Mesenchymal stem cell (in vitro differentiated cells and primary cell): Measurements from ENCODE around the gene MC1R.
"Not testable (repeated sequence)": the region's sequence is repeated elsewhere in the genome, so short reads cannot be mapped to it uniquely, and the experiment has no call there.

ENCODE experiments used
- DNase-seq: peaks from one replicate; pipeline ENCODE4 v3.0.0-alpha.2; 2013
- H2AFZ ChIP-seq: one replicate; pipeline ENCODE4 v1.6.1; 2013; ENCODE audit warnings: low read depth, mild to moderate bottlenecking, control low read depth, inconsistent platforms, low read length, moderate library complexity
- H2AK5ac ChIP-seq: 2 replicates; pipeline ENCODE4 v1.6.1; 2013; ENCODE audit warnings: low read length, moderate library complexity, mild to moderate bottlenecking, inconsistent platforms; ENCODE audit not compliant: severe bottlenecking
- H2BK120ac ChIP-seq: one replicate; pipeline ENCODE4 v1.6.1; 2013; ENCODE audit warnings: low read depth, mild to moderate bottlenecking, inconsistent platforms, low read length, moderate library complexity
- H2BK12ac ChIP-seq, 2 experiments: one replicate each; pipeline ENCODE4 v1.6.1; 2013; ENCODE audit warnings: inconsistent platforms in 2 of 2, low read length in 2 of 2, mild to moderate bottlenecking in 2 of 2, moderate library complexity in 2 of 2, control low read depth in 1 of 2
- H2BK15ac ChIP-seq: one replicate; pipeline ENCODE4 v1.6.1; 2013; ENCODE audit warnings: mild to moderate bottlenecking, low read depth, inconsistent platforms; ENCODE audit not compliant: poor library complexity, severe bottlenecking
- H2BK5ac ChIP-seq: 2 replicates; pipeline ENCODE4 v1.6.1; 2013; ENCODE audit warnings: low read depth, mild to moderate bottlenecking, low read length, control low read depth, inconsistent platforms; ENCODE audit not compliant: poor library complexity, severe bottlenecking
- H3K14ac ChIP-seq, 2 experiments: one replicate each; pipeline ENCODE4 v1.6.1; 2013; ENCODE audit warnings: inconsistent platforms in 2 of 2, low read length in 2 of 2, control low read depth in 1 of 2, mild to moderate bottlenecking in 1 of 2, moderate library complexity in 1 of 2
- H3K18ac ChIP-seq, 2 experiments: one replicate each; pipeline ENCODE4 v1.6.1; 2013; ENCODE audit warnings: inconsistent platforms in 2 of 2, low read length in 2 of 2, control low read depth in 1 of 2, low read depth in 1 of 2, mild to moderate bottlenecking in 1 of 2
- H3K23ac ChIP-seq, 2 experiments: one replicate each; pipeline ENCODE4 v1.6.1; 2013; ENCODE audit warnings: inconsistent platforms in 2 of 2, low read length in 2 of 2, mild to moderate bottlenecking in 2 of 2, moderate library complexity in 2 of 2, control low read depth in 1 of 2
- H3K27ac ChIP-seq: 2 replicates; pipeline ENCODE4 v1.5.1; 2013; ENCODE audit warnings: mild to moderate bottlenecking, moderate library complexity, low read length, control low read depth, inconsistent platforms; ENCODE audit not compliant: poor library complexity, severe bottlenecking
- H3K27me3 ChIP-seq, 2 experiments: 2 replicates each; pipeline versions ENCODE4 v1.6.1 to v1.7.0; 2013; ENCODE audit warnings: low read length in 2 of 2, mild to moderate bottlenecking in 2 of 2, moderate library complexity in 2 of 2, control low read depth in 1 of 2, inconsistent platforms in 1 of 2; ENCODE audit not compliant: control insufficient read depth in 1 of 2, insufficient read depth in 1 of 2
- H3K36me3 ChIP-seq, 2 experiments: 2 replicates each; pipeline versions ENCODE4 v1.6.1 to v1.7.0; 2013; ENCODE audit warnings: low read length in 2 of 2, control low read depth in 1 of 2, inconsistent platforms in 1 of 2, low read depth in 1 of 2, mild to moderate bottlenecking in 1 of 2; ENCODE audit not compliant: insufficient read depth in 2 of 2, control insufficient read depth in 1 of 2
- H3K4ac ChIP-seq, 2 experiments: one replicate each; pipeline ENCODE4 v1.6.1; 2013; ENCODE audit warnings: inconsistent platforms in 2 of 2, low read length in 2 of 2, mild to moderate bottlenecking in 2 of 2, moderate library complexity in 2 of 2, control low read depth in 1 of 2, low read depth in 1 of 2
- H3K4me1 ChIP-seq: 2 replicates; pipeline ENCODE4 v1.6.1; 2013; ENCODE audit warnings: low read depth, low read length, control low read depth; ENCODE audit not compliant: control insufficient read depth, insufficient read depth
- H3K4me2 ChIP-seq: 2 replicates; pipeline ENCODE4 v1.6.1; 2013; ENCODE audit warnings: low read length, mild to moderate bottlenecking, inconsistent platforms; ENCODE audit not compliant: poor library complexity, severe bottlenecking
- H3K4me3 ChIP-seq, 2 experiments: 2 replicates each; pipeline versions ENCODE4 v1.5.1 to v1.7.0; 2013; ENCODE audit warnings: low read length in 2 of 2, mild to moderate bottlenecking in 2 of 2, control low read depth in 1 of 2, low read depth in 1 of 2; ENCODE audit not compliant: insufficient read depth in 1 of 2
- H3K79me1 ChIP-seq: replicated peaks from 2 replicates; pipeline ENCODE4 v1.6.1; 2013; ENCODE audit warnings: mild to moderate bottlenecking, control low read depth, low read length, inconsistent platforms; ENCODE audit not compliant: poor library complexity, severe bottlenecking
- H3K9ac ChIP-seq: 2 replicates; pipeline ENCODE4 v1.7.0; 2013; ENCODE audit warnings: mild to moderate bottlenecking, low read length, moderate library complexity
- H3K9me3 ChIP-seq: 2 replicates; pipeline ENCODE4 v1.7.0; 2013; ENCODE audit warnings: mild to moderate bottlenecking, low read length; ENCODE audit not compliant: control insufficient read depth
- H4K8ac ChIP-seq: one replicate; pipeline ENCODE4 v1.6.1; 2013; ENCODE audit warnings: inconsistent platforms, mild to moderate bottlenecking, low read length, moderate library complexity
- H4K91ac ChIP-seq: one replicate; pipeline ENCODE4 v1.6.1; 2013; ENCODE audit warnings: mild to moderate bottlenecking, low read length, inconsistent platforms
- WGBS: methylation state at CpG from one replicate; pipeline ENCODE4 v1.1.7; 2013; ENCODE audit warnings: mixed read lengths; 5-methylcytosine and 5-hydroxymethylcytosine counted together

MC1R gene

GRCh38 chr16:89934019-89934418, 15.4 kb downstream of the MC1R start:
- not testable (repeated sequence) for H2BK5ac ChIP-seq, H2BK120ac ChIP-seq, H2AFZ ChIP-seq, H3K4me3 ChIP-seq, H3K18ac ChIP-seq, H3K14ac ChIP-seq, H2BK15ac ChIP-seq, H3K27me3 ChIP-seq, H3K23ac ChIP-seq, H4K91ac ChIP-seq, DNase-seq, H3K4me2 ChIP-seq, H3K9ac ChIP-seq, H2BK12ac ChIP-seq, H3K4ac ChIP-seq, H3K27ac ChIP-seq, H3K9me3 ChIP-seq, H2AK5ac ChIP-seq, H3K4me1 ChIP-seq, H4K8ac ChIP-seq
- Histone ChIP-seq H3K36me3 (peaks cover 75 to 81% of the 10 kb centered on the region in 2 experiments), H3K79me1 (peaks cover 22% of the 10 kb centered on the region)
- 99% methylated on average over 24 of the region's 29 CpGs for WGBS

DNA sequence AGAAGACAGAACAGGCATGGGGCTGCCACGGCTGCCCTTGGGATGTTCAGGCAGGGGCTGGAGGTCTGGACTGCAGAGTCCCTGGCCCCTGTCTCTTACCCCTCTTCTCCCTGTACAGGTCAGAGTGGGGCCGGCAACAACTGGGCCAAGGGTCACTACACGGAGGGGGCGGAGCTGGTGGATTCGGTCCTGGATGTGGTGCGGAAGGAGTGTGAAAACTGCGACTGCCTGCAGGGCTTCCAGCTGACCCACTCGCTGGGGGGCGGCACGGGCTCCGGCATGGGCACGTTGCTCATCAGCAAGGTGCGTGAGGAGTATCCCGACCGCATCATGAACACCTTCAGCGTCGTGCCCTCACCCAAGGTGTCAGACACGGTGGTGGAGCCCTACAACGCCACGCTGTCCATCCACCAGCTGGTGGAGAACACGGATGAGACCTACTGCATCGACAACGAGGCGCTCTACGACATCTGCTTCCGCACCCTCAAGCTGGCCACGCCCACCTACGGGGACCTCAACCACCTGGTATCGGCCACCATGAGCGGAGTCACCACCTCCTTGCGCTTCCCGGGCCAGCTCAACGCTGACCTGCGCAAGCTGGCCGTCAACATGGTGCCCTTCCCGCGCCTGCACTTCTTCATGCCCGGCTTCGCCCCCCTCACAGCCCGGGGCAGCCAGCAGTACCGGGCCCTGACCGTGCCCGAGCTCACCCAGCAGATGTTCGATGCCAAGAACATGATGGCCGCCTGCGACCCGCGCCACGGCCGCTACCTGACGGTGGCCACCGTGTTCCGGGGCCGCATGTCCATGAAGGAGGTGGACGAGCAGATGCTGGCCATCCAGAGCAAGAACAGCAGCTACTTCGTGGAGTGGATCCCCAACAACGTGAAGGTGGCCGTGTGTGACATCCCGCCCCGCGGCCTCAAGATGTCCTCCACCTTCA, 16.2 kb downstream of the MC1R start:
- no peak overlapping the region for H3K27ac ChIP-seq
- no peak overlapping the region for H3K4me3 ChIP-seq
- no peak overlapping the region for H3K14ac ChIP-seq
- no peak overlapping the region for H2BK12ac ChIP-seq
- H3K9ac ChIP-seq = no peak overlapping the region
- H3K23ac ChIP-seq = no peak overlapping the region
- no peak overlapping the region for H3K4me2 ChIP-seq
- H2AK5ac ChIP-seq = no peak overlapping the region
- H3K18ac ChIP-seq = no peak overlapping the region
- peaks cover 68 to 72% of the 10 kb centered on the region in 2 experiments for H3K36me3 ChIP-seq
- H2BK120ac ChIP-seq = no peak overlapping the region
- no peak for DNase-seq
- no peak overlapping the region for H2BK5ac ChIP-seq
- no peaks in the 10 kb centered on the region for H3K9me3 ChIP-seq
- WGBS = 97% methylated on average over 61 of the region's 61 CpGs
- no peak overlapping the region for H2AFZ ChIP-seq
- no peak overlapping the region for H3K4ac ChIP-seq
- H2BK15ac ChIP-seq = no peak overlapping the region
- no peaks in the 10 kb centered on the region for H3K27me3 ChIP-seq
- peak overlapping the region; percentile 32 for H4K8ac ChIP-seq
- H3K4me1 ChIP-seq = peaks cover 4% of the 10 kb centered on the region
- no peak overlapping the region for H4K91ac ChIP-seq
- H3K79me1 ChIP-seq = peaks cover 19% of the 10 kb centered on the region

GRCh38 chr16:89935620-89936019, 17.0 kb downstream of the MC1R start:
- not testable (repeated sequence) for H2AFZ ChIP-seq, DNase-seq
- WGBS = 95% methylated on average over 24 of the region's 27 CpGs

GRCh38 chr16:89936034-89936433, 17.4 kb downstream of the MC1R start:
- Histone ChIP-seq H3K4me2 (no peak overlapping the region), H3K4me1 (peaks cover 4% of the 10 kb centered on the region), H3K4ac (no peak overlapping the region), H3K79me1 (peaks cover 18% of the 10 kb centered on the region), H2BK5ac (no peak overlapping the region), H3K23ac (no peak overlapping the region), H3K9ac (no peak overlapping the region), H3K9me3 (no peaks in the 10 kb centered on the region), H3K36me3 (peaks cover 63 to 65% of the 10 kb centered on the region in 2 experiments), H3K18ac (no peak overlapping the region), H2BK15ac (no peak overlapping the region), H3K27me3 (no peaks in the 10 kb centered on the region), H2AFZ (no peak overlapping the region), H2BK12ac (no peak overlapping the region), H2BK120ac (no peak overlapping the region), H2AK5ac (no peak overlapping the region), H4K8ac (no peak overlapping the region), H3K14ac (no peak overlapping the region), H4K91ac (no peak overlapping the region), H3K27ac (no peak overlapping the region), H3K4me3 (no peak overlapping the region)
- DNase-seq = no peak
- 85% methylated on average over 10 of the region's 13 CpGs for WGBS

More at GRCh38 chr16:89935620-89936019, 17.0 kb downstream of the MC1R start:
- H3K79me1 ChIP-seq = peaks cover 18% of the 10 kb centered on the region
- peaks cover 65% of the 10 kb centered on the region in 2 experiments for H3K36me3 ChIP-seq
- H2AK5ac ChIP-seq, H4K8ac ChIP-seq, H3K4me3 ChIP-seq, H3K14ac ChIP-seq, H2BK120ac ChIP-seq, H3K9me3 ChIP-seq, H3K4ac ChIP-seq, H4K91ac ChIP-seq, H3K9ac ChIP-seq, H3K18ac ChIP-seq, H3K4me2 ChIP-seq, H2BK5ac ChIP-seq, H2BK15ac ChIP-seq, H3K4me1 ChIP-seq, H3K23ac ChIP-seq, H2BK12ac ChIP-seq, H3K27me3 ChIP-seq, H3K27ac ChIP-seq: not testable (repeated sequence)
